Uterus (tissue), 2 donors: ENCODE measurements around the gene FAIM2.

ENCODE experiments used
- CTCF ChIP-seq, 4 experiments: fragments of 200-600 bp in 2 of 4; fragments of 450-650 bp in 2 of 4; sonication (generic) in 2 of 4; IDR thresholded peaks; one replicate each; pipeline ENCODE4 v1.5.1; 2016 to 2019; ENCODE audit warnings: antibody characterized with exemption in 4 of 4, mild to moderate bottlenecking in 2 of 4, moderate library complexity in 1 of 4
- POLR2A ChIP-seq, 2 donors: fragments of 450-650 bp; IDR thresholded peaks; one replicate each; pipeline ENCODE4 v1.6.1; 2016; ENCODE audit warnings: antibody characterized with exemption in 2 of 2, mild to moderate bottlenecking in 1 of 2, moderate library complexity in 1 of 2

- no peak for TF ChIP-seq CTCF (IDR thresholded peaks at IDR 0.05)
- no peak for TF ChIP-seq POLR2A (IDR thresholded peaks at IDR 0.05)
These were observed 24.8 kb upstream of the FAIM2 start for GRCh38 chr12:49928471-49928870.
